CD14-positive monocyte (primary cell): ENCODE measurements around the gene C13orf46. TPM values are rescaled to one million over a fixed set of nuclear protein-coding genes. Genes with fewer than 3 reads are reported as not detected.
A peak's percentile ranks its signal among the peaks of the same experiment; 100 is the strongest.

Experiments
- DNase-seq, 3 donors: peaks; one replicate each; pipeline ENCODE4 v3.0.0-alpha.2; 2011 to 2022
- H2AFZ ChIP-seq: 2 replicates; pipeline ENCODE4 v1.6.0; 2012; ENCODE audit warnings: mild to moderate bottlenecking, low read depth, low read length, inconsistent platforms; ENCODE audit not compliant: insufficient read depth, poor library complexity, severe bottlenecking
- H3K27ac ChIP-seq, 2 donors: 1 replicate in 1 of 2; 2 replicates in 1 of 2; pipeline ENCODE4 v1.5.1; 2012 to 2013; ENCODE audit warnings: low read length in 2 of 2, control low read depth in 1 of 2, inconsistent platforms in 1 of 2, low read depth in 1 of 2, mild to moderate bottlenecking in 1 of 2
- H3K27me3 ChIP-seq, 2 donors: one replicate each; pipeline versions ENCODE4 v1.6.0 to v1.6.1; 2011 to 2013; ENCODE audit warnings: low read length in 2 of 2; ENCODE audit not compliant: control insufficient read depth in 2 of 2, insufficient read depth in 2 of 2
- H3K36me3 ChIP-seq, 2 donors: replicated peaks in 1 of 2; 1 replicate in 1 of 2; 2 replicates in 1 of 2; pipeline versions ENCODE4 v1.5.1 to v1.6.1; 2012 to 2013; ENCODE audit warnings: low read length in 2 of 2, control low read depth in 1 of 2, inconsistent platforms in 1 of 2, mild to moderate bottlenecking in 1 of 2; ENCODE audit not compliant: insufficient read depth in 2 of 2, control insufficient read depth in 1 of 2
- H3K4me1 ChIP-seq, 2 donors: 1 replicate in 1 of 2; 2 replicates in 1 of 2; pipeline versions ENCODE4 v1.5.1 to v1.6.1; 2012 to 2013; ENCODE audit warnings: low read length in 2 of 2, control low read depth in 1 of 2, inconsistent platforms in 1 of 2, mild to moderate bottlenecking in 1 of 2, moderate library complexity in 1 of 2; ENCODE audit not compliant: insufficient read depth in 2 of 2, control insufficient read depth in 1 of 2
- H3K4me2 ChIP-seq: replicated peaks from 2 replicates; pipeline ENCODE3; 2012; ENCODE audit warnings: low read length, moderate library complexity, mild to moderate bottlenecking; ENCODE audit not compliant: poor library complexity, severe bottlenecking; ENCODE audit errors: extremely low read depth
- H3K4me3 ChIP-seq, 3 experiments: fragments of 200-600 bp in 1 of 3; sonication (generic) in 1 of 3; replicated peaks in 1 of 3; 1 replicate in 2 of 3; 2 replicates in 1 of 3; pipeline ENCODE4 v1.5.1; 2011 to 2013; ENCODE audit warnings: low read length in 3 of 3, mild to moderate bottlenecking in 3 of 3, control low read depth in 2 of 3, low read depth in 2 of 3, inconsistent platforms in 1 of 3, moderate library complexity in 1 of 3
- H3K79me2 ChIP-seq: 2 replicates; pipeline ENCODE4 v1.6.0; 2012; ENCODE audit warnings: mild to moderate bottlenecking, control low read depth, inconsistent platforms, low read length, moderate library complexity; ENCODE audit not compliant: insufficient read depth
- H3K9ac ChIP-seq: 2 replicates; pipeline ENCODE4 v1.6.0; 2017; ENCODE audit warnings: low read length, mild to moderate bottlenecking; ENCODE audit not compliant: insufficient read depth, poor library complexity, severe bottlenecking
- H3K9me3 ChIP-seq, 2 donors: replicated peaks in 1 of 2; 1 replicate in 1 of 2; 2 replicates in 1 of 2; pipeline versions ENCODE4 v1.5.1 to v1.6.1; 2012 to 2013; ENCODE audit warnings: low read length in 2 of 2, control low read depth in 1 of 2; ENCODE audit not compliant: control insufficient read depth in 1 of 2, insufficient read depth in 1 of 2
- H4K20me1 ChIP-seq: 2 replicates; pipeline ENCODE4 v1.6.0; 2012; ENCODE audit warnings: mild to moderate bottlenecking, low read length, control low read depth, moderate library complexity; ENCODE audit not compliant: insufficient read depth
- H3K27ac Mint-ChIP-seq, 7 donors: one replicate each; pipeline ENCODE4 v1.8.0; 2020; ENCODE audit warnings: mild to moderate bottlenecking in 7 of 7, mixed read lengths in 7 of 7, moderate library complexity in 6 of 7, inconsistent platforms in 2 of 7
- H3K27me3 Mint-ChIP-seq, 3 donors: one replicate each; pipeline ENCODE4 v1.8.0; 2021 to 2022; ENCODE audit warnings: low read depth in 3 of 3, mild to moderate bottlenecking in 3 of 3, mixed read lengths in 3 of 3, moderate library complexity in 3 of 3, inconsistent platforms in 1 of 3
- H3K36me3 Mint-ChIP-seq, 2 donors: one replicate each; pipeline ENCODE4 v1.8.0; 2020; ENCODE audit warnings: mixed read lengths in 2 of 2, inconsistent platforms in 1 of 2, mild to moderate bottlenecking in 1 of 2
- H3K4me1 Mint-ChIP-seq: one replicate; pipeline ENCODE4 v1.8.0; 2020; ENCODE audit warnings: mild to moderate bottlenecking, mixed read lengths
- H3K4me3 Mint-ChIP-seq, 2 donors: one replicate each; pipeline ENCODE4 v1.8.0; 2020; ENCODE audit warnings: mild to moderate bottlenecking in 2 of 2, mixed read lengths in 2 of 2, moderate library complexity in 1 of 2
- H3K9me3 Mint-ChIP-seq, 7 donors: one replicate each; pipeline ENCODE4 v1.8.0; 2020 to 2022; ENCODE audit warnings: mixed read lengths in 7 of 7, mild to moderate bottlenecking in 6 of 7, moderate library complexity in 6 of 7, inconsistent platforms in 2 of 7
- CTCF ChIP-seq: fragments of 200-600 bp; IDR thresholded peaks from one replicate; pipeline ENCODE4 v1.8.0; 2022; ENCODE audit warnings: antibody characterized with exemption, mild to moderate bottlenecking
- WGBS: methylation state at CpG from one replicate; pipeline ENCODE4 v1.1.5; 2013; ENCODE audit warnings: missing lambda C conversion rate; ENCODE audit not compliant: insufficient coverage; 5-methylcytosine and 5-hydroxymethylcytosine counted together
- intact Hi-C, 2 donors: fragments of 100-400 bp; cut with micrococcal nuclease; formaldehyde crosslinking; loops; one replicate each; pipeline versions ENCODE4 v1.15.0 to v1.15.1; 2023
- polyA plus RNA-seq, 3 donors: library from polyadenylated mRNA; depleted of rRNA in 1 of 3; unstranded in 2 of 3; stranded (reverse) in 1 of 3; fragments of 300-500 nt in 2 of 3; fragments of >200 nt in 1 of 3; fragmentation: Illumina TruSeq in 2 of 3; gene quantifications; 1 replicate in 2 of 3; 2 replicates in 1 of 3; pipeline ENCODE4 v1.2.3, GENCODE V29; 2012 to 2021

Gene C13orf46
- polyA plus RNA-seq, 3 donors: 0.05 to 0.35 TPM; not detected in 1

GRCh38 chr13:113927661-113928581 is 46.0 kb downstream of the C13orf46 start:
- no peak for TF ChIP-seq CTCF
- H3K4me1 ChIP-seq: peaks cover 0 to 7% of the 10 kb centered on the region in 2 donors
- Mint-ChIP-seq H3K4me3 (peak overlapping the region in 1 of 2 donors; percentile 50), H3K9me3 (peaks cover 0 to 4% (median 2%) of the 10 kb centered on the region in 7 donors), H3K27me3 (peaks cover 22 to 73% (median 23%) of the 10 kb centered on the region in 3 donors), H3K36me3 (no peaks in the 10 kb centered on the region), H3K4me1 (no peaks in the 10 kb centered on the region), H3K27ac (peak overlapping the region in 1 of 7 donors; percentile 35)
- DNase-seq: no peak
- no peak overlapping the region for H2AFZ ChIP-seq
- no peaks in the 10 kb centered on the region for H3K79me2 ChIP-seq
- no peaks in the 10 kb centered on the region for H3K36me3 ChIP-seq
- no peak overlapping the region for H3K4me3 ChIP-seq
- peaks cover 0 to 5% of the 10 kb centered on the region in 2 donors for H3K9me3 ChIP-seq
- intact Hi-C loops: no loop called here
- H3K9ac ChIP-seq: no peak overlapping the region
- 65% methylated on average over 30 of the region's 36 CpGs for WGBS
- no peak overlapping the region for H3K4me2 ChIP-seq
- no peaks in the 10 kb centered on the region for H4K20me1 ChIP-seq
- peaks cover 0 to 8% of the 10 kb centered on the region in 2 donors for H3K27me3 ChIP-seq
- no peak overlapping the region for H3K27ac ChIP-seq

- H3K4me2 ChIP-seq: no peak overlapping the region
- Mint-ChIP-seq H3K4me1 (no peaks in the 10 kb centered on the region), H3K36me3 (no peaks in the 10 kb centered on the region), H3K27me3 (peaks cover 18 to 72% (median 18%) of the 10 kb centered on the region in 3 donors), H3K27ac (no peak overlapping the region), H3K9me3 (peaks cover 2 to 11% (median 7%) of the 10 kb centered on the region in 7 donors), H3K4me3 (no peak overlapping the region)
- no peaks in the 10 kb centered on the region for H4K20me1 ChIP-seq
- no peak overlapping the region for H3K9ac ChIP-seq
- DNase-seq: no peak
- 90% methylated on average over 6 of the region's 12 CpGs for WGBS
- peaks cover 0 to 11% of the 10 kb centered on the region in 2 donors for H3K27me3 ChIP-seq
- TF ChIP-seq CTCF: no peak
- no peak overlapping the region for H3K4me3 ChIP-seq
- no peaks in the 10 kb centered on the region for H3K36me3 ChIP-seq
- H2AFZ ChIP-seq: no peak overlapping the region
- H3K9me3 ChIP-seq: peaks cover 1 to 13% of the 10 kb centered on the region in 2 donors
- H3K27ac ChIP-seq: no peak overlapping the region
- H3K79me2 ChIP-seq: no peaks in the 10 kb centered on the region
- H3K4me1 ChIP-seq: peaks cover 0 to 7% of the 10 kb centered on the region in 2 donors
- intact Hi-C loops: no loop called here
These were observed 46.8 kb downstream of the C13orf46 start for GRCh38 chr13:113926951-113927660.
